CD4-positive, alpha-beta T cell treated with Interleukin-2 at 100 ng/mL for 4 hours (primary cell): ENCODE measurements around the gene ZCCHC7.
A peak's percentile ranks its signal among the peaks of the same experiment; 100 is the strongest.
"Not testable (repeated sequence)": the region's sequence is repeated elsewhere in the genome, so short reads cannot be mapped to it uniquely, and the experiment has no call there.

Source experiments
- DNase-seq: peaks from one replicate; pipeline ENCODE4 v3.0.0-alpha.2; 2020; ENCODE audit warnings: low spot score

ZCCHC7 gene

GRCh38 chr9:37174247-37174646 lies 53.9 kb downstream of the ZCCHC7 start:
- DNase-seq = no peak

GRCh38 chr9:37178742-37179141 lies 58.4 kb downstream of the ZCCHC7 start:
- no peak for DNase-seq

- DNase-seq = no peak
Observed at GRCh38 chr9:37179576-37179975, 59.2 kb downstream of the ZCCHC7 start.

- no peak for DNase-seq
Observed at GRCh38 chr9:37180138-37180537, 59.8 kb downstream of the ZCCHC7 start.

GRCh38 chr9:37182718-37183117 lies 62.3 kb downstream of the ZCCHC7 start:
- no peak for DNase-seq

GRCh38 chr9:37184905-37185867 lies 64.8 kb downstream of the ZCCHC7 start:
- no peak for DNase-seq

GRCh38 chr9:37187292-37187691 lies 66.9 kb downstream of the ZCCHC7 start:
- DNase-seq = no peak

GRCh38 chr9:37187713-37188439 lies 67.5 kb downstream of the ZCCHC7 start:
- DNase-seq = peak; percentile 12

GRCh38 chr9:37190739-37191138 lies 70.4 kb downstream of the ZCCHC7 start:
- DNase-seq = not testable (repeated sequence)

GRCh38 chr9:37191403-37192089 lies 71.2 kb downstream of the ZCCHC7 start:
- DNase-seq = no peak

- DNase-seq = no peak
Observed at GRCh38 chr9:37192803-37193202, 72.4 kb downstream of the ZCCHC7 start.

- no peak for DNase-seq
Observed at GRCh38 chr9:37197158-37198038, 77.0 kb downstream of the ZCCHC7 start.

- DNase-seq = no peak
Observed at GRCh38 chr9:37198039-37198729, 77.8 kb downstream of the ZCCHC7 start.

GRCh38 chr9:37198831-37199230 lies 78.5 kb downstream of the ZCCHC7 start:
- no peak for DNase-seq

GRCh38 chr9:37200433-37201005 lies 80.1 kb downstream of the ZCCHC7 start:
- DNase-seq = no peak

GRCh38 chr9:37201581-37201980 lies 81.2 kb downstream of the ZCCHC7 start:
- no peak for DNase-seq

- DNase-seq = no peak
Observed at GRCh38 chr9:37202091-37202490, 81.7 kb downstream of the ZCCHC7 start.

GRCh38 chr9:37203456-37203855 lies 83.1 kb downstream of the ZCCHC7 start:
- not testable (repeated sequence) for DNase-seq

GRCh38 chr9:37206121-37206620 lies 85.8 kb downstream of the ZCCHC7 start:
- no peak for DNase-seq
